Measurements from ENCODE around the gene ITPRID1.

The ITPRID1 gene

DNA sequence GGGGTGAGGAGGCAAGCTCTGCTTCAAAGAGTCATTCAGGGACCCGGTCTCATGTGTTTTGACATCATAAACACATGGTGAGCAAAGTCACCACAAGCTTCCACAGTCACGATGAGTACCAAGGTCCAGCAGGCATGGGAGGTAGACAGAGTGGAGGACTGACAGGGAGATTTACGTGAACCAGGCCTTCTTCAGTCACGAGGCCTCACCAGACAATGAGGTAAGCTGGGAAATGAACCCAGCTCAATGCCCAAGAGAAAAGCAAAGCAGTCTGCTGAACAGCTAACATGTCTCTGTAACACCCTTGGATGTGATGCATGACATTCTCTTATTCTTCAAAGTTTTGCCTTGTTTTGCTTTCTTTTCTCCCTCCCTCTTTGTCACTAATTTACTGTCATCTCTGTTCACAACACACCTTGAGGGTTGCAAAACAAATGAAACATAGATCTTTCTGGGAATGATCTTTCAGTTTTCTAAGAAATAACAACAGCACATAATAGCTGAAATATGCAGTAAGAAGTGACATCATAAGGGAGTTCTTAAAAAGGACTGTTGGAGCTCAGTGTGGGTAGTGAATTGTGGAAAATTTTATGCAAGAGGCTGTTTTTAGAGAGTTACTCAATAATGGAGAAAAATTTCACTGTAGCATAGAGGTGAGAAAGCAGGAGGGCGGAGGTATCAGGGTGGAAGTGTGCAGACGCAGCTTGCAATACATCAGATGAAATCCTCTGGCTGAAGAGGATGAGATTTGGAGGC is 182.1 kb downstream of the ITPRID1 start:
- DNase-seq (ENCODE audit: low spot score), result no peak

DNA sequence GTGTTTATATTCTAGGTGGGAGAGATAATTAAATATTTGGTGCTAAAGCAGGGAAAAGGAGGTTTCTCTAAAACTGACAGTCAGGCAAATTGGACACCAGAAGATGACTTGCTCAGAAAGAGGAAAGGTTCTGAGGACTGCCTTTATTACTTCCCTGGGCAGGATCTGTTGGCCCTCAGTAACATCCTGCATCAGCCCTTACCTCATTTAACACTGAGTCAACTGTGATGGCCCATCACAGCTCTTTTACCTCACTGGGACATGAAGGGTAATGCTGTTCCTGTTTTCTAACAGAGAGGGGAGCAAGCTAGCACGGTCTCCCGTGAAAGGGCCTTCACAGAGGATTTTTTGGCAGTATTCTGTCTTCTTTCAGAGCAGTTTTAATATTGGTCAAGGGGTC is 185.2 kb downstream of the ITPRID1 start:
- DNase-seq (ENCODE audit: low spot score), result no peak

GRCh38 chr7:31702354-31702753 is 188.5 kb downstream of the ITPRID1 start:
- DNase-seq (ENCODE audit: low spot score), result no peak

- no peak for DNase-seq (ENCODE audit: low spot score)
Observed at GRCh38 chr7:31705377-31705776, 191.5 kb downstream of the ITPRID1 start.

DNA sequence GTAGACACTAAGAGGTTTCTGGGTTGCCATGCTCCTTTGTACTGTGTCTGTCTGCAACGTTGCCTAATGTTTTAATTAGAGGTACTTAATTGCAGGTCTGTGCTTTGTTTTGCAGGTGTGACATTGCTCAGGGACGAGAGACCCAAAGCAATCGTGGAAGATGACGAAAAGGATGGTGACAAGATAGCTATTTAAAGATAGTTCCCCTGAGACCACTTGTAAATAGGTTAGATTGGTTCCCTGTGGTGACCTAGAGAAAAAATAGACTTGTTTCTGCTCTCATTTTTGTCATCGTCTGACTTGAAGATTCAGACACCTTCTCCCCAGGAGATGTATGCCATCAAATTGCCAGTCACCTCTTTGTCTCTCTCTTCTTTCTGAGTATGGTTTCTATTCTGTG is 193.2 kb downstream of the ITPRID1 start:
- DNase-seq (ENCODE audit: low spot score), result no peak
